Coronary artery (tissue), 2 donors: ENCODE data around the gene UBE2L3.
A peak's percentile ranks its signal among the peaks of the same experiment; 100 is the strongest.

Source experiments
- DNase-seq: peaks from one replicate; pipeline ENCODE4 v3.0.0-alpha.2; 2017; ENCODE audit warnings: low spot score
- H3K27ac ChIP-seq, 2 donors: fragments of 200-600 bp; sonication (generic); one replicate each; pipeline ENCODE4 v1.5.1; 2016 to 2019
- H3K4me3 ChIP-seq: fragments of 200-600 bp; sonication (generic); 2 replicates; pipeline ENCODE4 v1.5.1; 2016; ENCODE audit warnings: mild to moderate bottlenecking, moderate library complexity
- TF ChIP-seq, protein P1 (sequence below): fragments of 200-600 bp; sonication (generic); IDR thresholded peaks from one replicate; pipeline ENCODE4 v1.5.1; 2019; ENCODE audit warnings: antibody characterized with exemption

UBE2L3 gene

DNA sequence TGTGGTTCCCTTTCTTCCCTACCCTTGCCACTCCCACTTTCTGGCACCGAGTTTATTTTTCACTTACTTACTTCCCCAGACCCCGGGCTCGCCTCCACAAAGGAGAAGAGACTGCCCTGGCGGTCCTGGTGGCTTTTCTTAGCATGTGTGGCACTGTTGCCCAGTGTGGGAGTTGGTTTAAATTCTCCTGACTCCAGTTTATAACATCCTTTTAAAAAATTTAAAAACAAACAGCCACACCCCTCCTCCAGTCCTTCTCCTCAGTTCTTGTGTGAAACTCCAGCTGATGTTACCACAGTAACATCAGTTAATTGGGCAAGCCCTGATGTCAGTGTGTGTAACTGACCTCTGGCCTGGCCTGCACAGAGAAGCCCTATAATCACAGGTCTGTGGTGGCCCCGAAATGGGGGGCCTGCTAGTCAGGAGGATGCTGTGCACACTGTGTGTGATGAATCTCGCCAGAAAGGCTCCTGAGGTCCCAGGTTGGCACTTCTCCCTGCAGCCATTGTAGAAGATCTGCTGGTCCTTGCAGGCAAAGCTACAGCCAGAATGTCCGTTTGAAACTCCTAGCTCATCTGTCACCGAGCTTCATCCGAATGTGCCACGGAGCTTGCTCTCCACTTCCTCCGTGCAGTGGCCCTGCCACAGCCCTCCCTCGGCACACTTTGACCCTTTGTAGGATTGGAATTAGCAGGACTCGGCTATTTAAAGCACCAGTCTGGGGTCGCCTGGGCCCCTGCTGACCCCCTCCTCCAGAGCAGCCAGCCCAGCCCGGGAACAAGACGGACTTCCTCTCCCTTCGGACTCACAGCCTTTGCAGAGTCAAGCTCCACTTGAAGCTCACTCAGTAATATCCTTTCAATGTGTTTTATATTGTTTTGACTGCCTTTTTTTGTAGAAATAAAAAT lies 54.8 kb downstream of the UBE2L3 start:
- TF ChIP-seq, protein P1, sequence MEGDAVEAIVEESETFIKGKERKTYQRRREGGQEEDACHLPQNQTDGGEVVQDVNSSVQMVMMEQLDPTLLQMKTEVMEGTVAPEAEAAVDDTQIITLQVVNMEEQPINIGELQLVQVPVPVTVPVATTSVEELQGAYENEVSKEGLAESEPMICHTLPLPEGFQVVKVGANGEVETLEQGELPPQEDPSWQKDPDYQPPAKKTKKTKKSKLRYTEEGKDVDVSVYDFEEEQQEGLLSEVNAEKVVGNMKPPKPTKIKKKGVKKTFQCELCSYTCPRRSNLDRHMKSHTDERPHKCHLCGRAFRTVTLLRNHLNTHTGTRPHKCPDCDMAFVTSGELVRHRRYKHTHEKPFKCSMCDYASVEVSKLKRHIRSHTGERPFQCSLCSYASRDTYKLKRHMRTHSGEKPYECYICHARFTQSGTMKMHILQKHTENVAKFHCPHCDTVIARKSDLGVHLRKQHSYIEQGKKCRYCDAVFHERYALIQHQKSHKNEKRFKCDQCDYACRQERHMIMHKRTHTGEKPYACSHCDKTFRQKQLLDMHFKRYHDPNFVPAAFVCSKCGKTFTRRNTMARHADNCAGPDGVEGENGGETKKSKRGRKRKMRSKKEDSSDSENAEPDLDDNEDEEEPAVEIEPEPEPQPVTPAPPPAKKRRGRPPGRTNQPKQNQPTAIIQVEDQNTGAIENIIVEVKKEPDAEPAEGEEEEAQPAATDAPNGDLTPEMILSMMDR, result no peak
- Histone ChIP-seq H3K4me3 (no peak overlapping the region), H3K27ac (no peak overlapping the region)
- no peak for DNase-seq

DNA sequence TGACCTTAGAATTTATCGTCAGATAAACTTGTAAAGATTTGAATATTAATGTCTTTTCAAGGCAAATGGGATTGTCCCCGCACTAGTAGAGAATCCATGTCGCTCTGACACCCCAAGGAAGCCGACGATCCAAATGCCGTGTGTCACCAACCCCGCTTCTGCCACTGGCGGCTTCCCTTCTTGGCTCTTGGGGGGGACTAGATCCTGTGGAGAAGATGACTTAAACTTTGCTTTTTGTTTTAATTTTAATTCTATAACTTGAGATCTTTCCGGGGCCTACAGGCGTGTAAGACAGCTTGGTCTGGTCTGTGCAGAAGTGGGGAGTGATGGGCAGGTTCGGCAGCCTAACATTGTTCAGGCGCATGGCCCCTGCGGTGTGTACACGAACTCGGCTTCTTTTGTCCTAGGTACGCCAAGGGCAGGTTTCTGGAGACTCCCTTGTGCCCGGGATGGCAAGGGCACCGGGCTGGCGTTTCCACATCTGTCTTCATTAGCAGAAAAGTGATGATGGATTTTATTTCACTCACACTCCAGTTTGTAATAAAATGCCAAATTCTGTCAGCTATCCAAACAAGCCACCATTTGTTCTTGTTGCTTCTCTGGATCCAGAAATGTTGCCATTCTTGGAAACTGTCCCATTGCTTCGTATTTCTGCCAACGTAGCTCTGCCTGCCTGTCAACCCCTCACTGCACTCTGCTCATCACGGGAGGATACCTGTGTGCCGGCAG lies 55.6 kb downstream of the UBE2L3 start:
- Histone ChIP-seq H3K27ac (peak overlapping the region; percentile 29 to 36), H3K4me3 (no peak overlapping the region)
- DNase-seq, result no peak
- TF ChIP-seq, protein P1, result no peak

- Histone ChIP-seq H3K4me3 (no peak overlapping the region), H3K27ac (peak overlapping the region; percentile 29 to 36)
Observed at GRCh38 chr22:21623648-21623970, 56.1 kb downstream of the UBE2L3 start.

GRCh38 chr22:21624120-21624879 lies 56.8 kb downstream of the UBE2L3 start:
- no peak for DNase-seq
- TF ChIP-seq, protein P1, result no peak
- Histone ChIP-seq H3K27ac (peak overlapping the region in 1 of 2 donors; percentile 29), H3K4me3 (no peak overlapping the region)

More at GRCh38 chr22:21623648-21623970, 56.1 kb downstream of the UBE2L3 start:
- DNase-seq, result no peak
- TF ChIP-seq, protein P1, result no peak

DNA sequence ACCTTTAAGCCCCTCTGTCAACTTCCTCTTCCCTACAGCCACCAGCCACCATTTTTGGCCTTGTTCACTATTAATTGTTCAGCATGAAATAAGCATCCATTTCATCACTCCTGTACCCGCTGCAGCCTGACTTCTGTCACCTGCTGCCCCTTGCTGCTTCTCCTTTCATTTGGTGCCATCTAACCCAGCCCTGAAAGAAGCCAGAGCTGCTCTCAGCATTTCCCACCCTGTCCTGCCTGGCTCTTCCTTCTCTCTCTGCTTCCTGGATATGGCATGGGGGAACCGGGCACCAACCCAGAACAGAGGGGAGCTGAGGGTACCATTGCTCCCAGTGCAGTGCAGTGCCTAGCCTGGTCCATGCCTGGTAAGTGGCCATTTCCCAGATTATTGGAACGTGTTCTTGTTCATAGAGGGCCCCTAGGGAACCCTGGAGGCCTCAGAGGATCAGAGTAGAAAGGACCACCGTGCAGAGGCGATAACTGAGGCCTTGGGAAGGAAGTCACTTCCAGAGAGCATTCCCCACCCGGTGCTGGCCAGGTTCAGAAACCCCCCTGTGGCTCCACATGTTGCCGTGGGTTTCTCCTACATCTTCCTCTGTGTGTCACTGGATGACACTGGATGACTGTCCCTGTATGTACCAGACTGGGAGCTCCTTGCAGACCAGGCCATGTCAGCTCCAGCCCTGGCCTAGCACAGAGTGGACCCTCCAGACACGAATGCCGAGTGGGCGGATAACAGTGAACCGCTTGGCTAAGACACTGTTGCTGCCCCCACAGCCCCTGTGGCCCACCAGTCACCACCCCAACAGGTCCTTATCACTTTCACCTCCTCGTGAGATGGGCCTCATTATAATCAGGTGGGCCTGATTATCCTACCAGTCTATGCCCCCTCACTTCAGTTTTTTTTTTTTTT lies 57.6 kb downstream of the UBE2L3 start:
- Histone ChIP-seq H3K4me3 (no peak overlapping the region), H3K27ac (peak overlapping the region in 1 of 2 donors; percentile 29)
- no peak for DNase-seq
- TF ChIP-seq, protein P1, result no peak

DNA sequence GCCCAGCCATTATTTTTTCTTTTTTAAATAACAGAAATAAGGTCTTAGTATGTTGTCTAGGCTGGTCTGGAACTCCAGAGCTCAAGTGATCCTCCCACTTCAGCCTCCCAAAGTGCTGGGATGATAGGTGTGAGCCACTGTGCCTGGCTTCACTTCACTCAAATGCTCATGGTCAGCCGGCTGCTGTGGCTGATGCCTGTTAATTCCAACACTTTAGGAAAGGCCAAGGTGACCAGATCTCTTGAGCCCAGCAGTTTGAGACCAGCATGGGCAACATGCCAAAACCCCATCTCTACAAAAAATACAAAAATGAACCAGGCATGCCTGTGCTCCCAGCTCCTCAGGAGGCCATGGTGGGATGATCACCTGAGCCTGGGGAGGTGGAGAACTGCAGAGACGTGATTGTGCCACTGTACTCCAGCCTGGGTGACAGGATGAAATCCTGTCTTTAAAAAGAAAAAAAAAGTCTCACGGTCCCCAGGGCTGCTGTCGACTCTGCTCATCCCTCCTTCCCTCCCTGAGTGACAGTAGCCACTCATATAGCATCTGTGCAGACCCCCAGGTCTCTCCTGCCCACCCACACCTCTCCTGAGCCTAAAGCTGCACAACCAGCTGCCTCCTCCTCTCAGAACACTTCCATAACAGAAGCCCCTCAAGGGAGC lies 58.7 kb downstream of the UBE2L3 start:
- no peak overlapping the region for H3K27ac ChIP-seq

More for the DNA sequence above, 58.7 kb downstream of the UBE2L3 start:
- TF ChIP-seq, protein P1, result no peak
- no peak overlapping the region for H3K4me3 ChIP-seq
- no peak for DNase-seq
